ENCODE data around the gene RNF31.

- TF ChIP-seq, protein P1, sequence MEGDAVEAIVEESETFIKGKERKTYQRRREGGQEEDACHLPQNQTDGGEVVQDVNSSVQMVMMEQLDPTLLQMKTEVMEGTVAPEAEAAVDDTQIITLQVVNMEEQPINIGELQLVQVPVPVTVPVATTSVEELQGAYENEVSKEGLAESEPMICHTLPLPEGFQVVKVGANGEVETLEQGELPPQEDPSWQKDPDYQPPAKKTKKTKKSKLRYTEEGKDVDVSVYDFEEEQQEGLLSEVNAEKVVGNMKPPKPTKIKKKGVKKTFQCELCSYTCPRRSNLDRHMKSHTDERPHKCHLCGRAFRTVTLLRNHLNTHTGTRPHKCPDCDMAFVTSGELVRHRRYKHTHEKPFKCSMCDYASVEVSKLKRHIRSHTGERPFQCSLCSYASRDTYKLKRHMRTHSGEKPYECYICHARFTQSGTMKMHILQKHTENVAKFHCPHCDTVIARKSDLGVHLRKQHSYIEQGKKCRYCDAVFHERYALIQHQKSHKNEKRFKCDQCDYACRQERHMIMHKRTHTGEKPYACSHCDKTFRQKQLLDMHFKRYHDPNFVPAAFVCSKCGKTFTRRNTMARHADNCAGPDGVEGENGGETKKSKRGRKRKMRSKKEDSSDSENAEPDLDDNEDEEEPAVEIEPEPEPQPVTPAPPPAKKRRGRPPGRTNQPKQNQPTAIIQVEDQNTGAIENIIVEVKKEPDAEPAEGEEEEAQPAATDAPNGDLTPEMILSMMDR (IDR thresholded peaks at IDR 0.05; ENCODE audit: low read length) = no peak
- TF ChIP-seq EZH2phosphoT487 (IDR thresholded peaks at IDR 0.05; ENCODE audit: low read length) = no peak
- no peak for TF ChIP-seq EZH2 (optimal IDR thresholded peaks at IDR 0.05; ENCODE audit: low read depth, low read length)
These were observed 4.2 kb downstream of the RNF31 start for GRCh38 chr14:24151404-24152080.
